ENCODE measurements around the gene ADGRV1.
"Not testable (repeated sequence)": the region's sequence is repeated elsewhere in the genome, so short reads cannot be mapped to it uniquely, and the experiment has no call there.

ADGRV1 gene

GRCh38 chr5:91038180-91038808 lies 479.7 kb downstream of the ADGRV1 start:
- peaks cover 19% of the 10 kb centered on the region for H3K4me1 ChIP-seq (ENCODE audit: control insufficient read depth, insufficient read depth, low read length)
- H3K36me3 ChIP-seq (ENCODE audit: control insufficient read depth, insufficient read depth, low read length), result no peaks in the 10 kb centered on the region
- H3K9me3 ChIP-seq (ENCODE audit: control insufficient read depth, insufficient read depth, low read length), result no peaks in the 10 kb centered on the region
- H3K9ac ChIP-seq (ENCODE audit: low read depth, low read length), result peak overlapping the region; percentile 68
- H3K4me3 ChIP-seq (ENCODE audit: low read depth, low read length), result no peak overlapping the region
- H3K27me3 ChIP-seq (ENCODE audit: control insufficient read depth, insufficient read depth, low read length), result no peaks in the 10 kb centered on the region

GRCh38 chr5:91041132-91041531 lies 482.5 kb downstream of the ADGRV1 start:
- not testable (repeated sequence) for H3K4me3 ChIP-seq (ENCODE audit: low read depth, low read length); H3K9me3 ChIP-seq (ENCODE audit: control insufficient read depth, insufficient read depth, low read length); H3K9ac ChIP-seq (ENCODE audit: low read depth, low read length); H3K36me3 ChIP-seq (ENCODE audit: control insufficient read depth, insufficient read depth, low read length); H3K27me3 ChIP-seq (ENCODE audit: control insufficient read depth, insufficient read depth, low read length)
- H3K4me1 ChIP-seq (ENCODE audit: control insufficient read depth, insufficient read depth, low read length), result peaks cover 19% of the 10 kb centered on the region

GRCh38 chr5:91042247-91042935 lies 483.8 kb downstream of the ADGRV1 start:
- no peaks in the 10 kb centered on the region for H3K36me3 ChIP-seq (ENCODE audit: control insufficient read depth, insufficient read depth, low read length)
- H3K9me3 ChIP-seq (ENCODE audit: control insufficient read depth, insufficient read depth, low read length), result no peaks in the 10 kb centered on the region

GRCh38 chr5:91042936-91043255 lies 484.3 kb downstream of the ADGRV1 start:
- H3K4me3 ChIP-seq (ENCODE audit: low read depth, low read length), result no peak overlapping the region
- H3K9ac ChIP-seq (ENCODE audit: low read depth, low read length), result no peak overlapping the region
- H3K36me3 ChIP-seq (ENCODE audit: control insufficient read depth, insufficient read depth, low read length), result no peaks in the 10 kb centered on the region
- no peaks in the 10 kb centered on the region for H3K27me3 ChIP-seq (ENCODE audit: control insufficient read depth, insufficient read depth, low read length)
- H3K9me3 ChIP-seq (ENCODE audit: control insufficient read depth, insufficient read depth, low read length), result no peaks in the 10 kb centered on the region
- H3K4me1 ChIP-seq (ENCODE audit: control insufficient read depth, insufficient read depth, low read length), result peaks cover 15% of the 10 kb centered on the region

More at GRCh38 chr5:91042247-91042935, 483.8 kb downstream of the ADGRV1 start:
- Histone ChIP-seq H3K27me3 (ENCODE audit: control insufficient read depth, insufficient read depth, low read length) (no peaks in the 10 kb centered on the region), H3K4me3 (ENCODE audit: low read depth, low read length) (no peak overlapping the region), H3K4me1 (ENCODE audit: control insufficient read depth, insufficient read depth, low read length) (peaks cover 19% of the 10 kb centered on the region), H3K9ac (ENCODE audit: low read depth, low read length) (no peak overlapping the region)

GRCh38 chr5:91048073-91048472 lies 489.5 kb downstream of the ADGRV1 start:
- H3K27me3 ChIP-seq (ENCODE audit: control insufficient read depth, insufficient read depth, low read length), result no peaks in the 10 kb centered on the region

GRCh38 chr5:91049112-91049511 lies 490.5 kb downstream of the ADGRV1 start:
- H3K4me3 ChIP-seq (ENCODE audit: low read depth, low read length), result no peak overlapping the region
- no peaks in the 10 kb centered on the region for H3K9me3 ChIP-seq (ENCODE audit: control insufficient read depth, insufficient read depth, low read length)
- H3K9ac ChIP-seq (ENCODE audit: low read depth, low read length), result no peak overlapping the region

More at GRCh38 chr5:91048073-91048472, 489.5 kb downstream of the ADGRV1 start:
- H3K9ac ChIP-seq (ENCODE audit: low read depth, low read length), result no peak overlapping the region
- no peaks in the 10 kb centered on the region for H3K36me3 ChIP-seq (ENCODE audit: control insufficient read depth, insufficient read depth, low read length)
- no peaks in the 10 kb centered on the region for H3K9me3 ChIP-seq (ENCODE audit: control insufficient read depth, insufficient read depth, low read length)
- H3K4me3 ChIP-seq (ENCODE audit: low read depth, low read length), result no peak overlapping the region
- H3K4me1 ChIP-seq (ENCODE audit: control insufficient read depth, insufficient read depth, low read length), result peaks cover 3% of the 10 kb centered on the region

GRCh38 chr5:91049800-91050199 lies 491.2 kb downstream of the ADGRV1 start:
- Histone ChIP-seq H3K4me3 (ENCODE audit: low read depth, low read length) (no peak overlapping the region), H3K36me3 (ENCODE audit: control insufficient read depth, insufficient read depth, low read length) (no peaks in the 10 kb centered on the region), H3K4me1 (ENCODE audit: control insufficient read depth, insufficient read depth, low read length) (peaks cover 3% of the 10 kb centered on the region), H3K27me3 (ENCODE audit: control insufficient read depth, insufficient read depth, low read length) (no peaks in the 10 kb centered on the region), H3K9me3 (ENCODE audit: control insufficient read depth, insufficient read depth, low read length) (no peaks in the 10 kb centered on the region), H3K9ac (ENCODE audit: low read depth, low read length) (no peak overlapping the region)

More at GRCh38 chr5:91049112-91049511, 490.5 kb downstream of the ADGRV1 start:
- no peaks in the 10 kb centered on the region for H3K36me3 ChIP-seq (ENCODE audit: control insufficient read depth, insufficient read depth, low read length)
- H3K4me1 ChIP-seq (ENCODE audit: control insufficient read depth, insufficient read depth, low read length), result peaks cover 3% of the 10 kb centered on the region
- H3K27me3 ChIP-seq (ENCODE audit: control insufficient read depth, insufficient read depth, low read length), result no peaks in the 10 kb centered on the region

- H3K36me3 ChIP-seq (ENCODE audit: control insufficient read depth, insufficient read depth, low read length); H3K4me3 ChIP-seq (ENCODE audit: low read depth, low read length); H3K4me1 ChIP-seq (ENCODE audit: control insufficient read depth, insufficient read depth, low read length); H3K27me3 ChIP-seq (ENCODE audit: control insufficient read depth, insufficient read depth, low read length); H3K9ac ChIP-seq (ENCODE audit: low read depth, low read length); H3K9me3 ChIP-seq (ENCODE audit: control insufficient read depth, insufficient read depth, low read length): not testable (repeated sequence)
These were observed 493.8 kb downstream of the ADGRV1 start for GRCh38 chr5:91052411-91052810.

GRCh38 chr5:91052977-91053740 lies 494.6 kb downstream of the ADGRV1 start:
- Histone ChIP-seq H3K36me3 (ENCODE audit: control insufficient read depth, insufficient read depth, low read length) (no peaks in the 10 kb centered on the region), H3K9ac (ENCODE audit: low read depth, low read length) (no peak overlapping the region), H3K27me3 (ENCODE audit: control insufficient read depth, insufficient read depth, low read length) (no peaks in the 10 kb centered on the region), H3K4me1 (ENCODE audit: control insufficient read depth, insufficient read depth, low read length) (peaks cover 3% of the 10 kb centered on the region), H3K4me3 (ENCODE audit: low read depth, low read length) (no peak overlapping the region), H3K9me3 (ENCODE audit: control insufficient read depth, insufficient read depth, low read length) (no peaks in the 10 kb centered on the region)

- Histone ChIP-seq H3K36me3 (ENCODE audit: control insufficient read depth, insufficient read depth, low read length) (no peaks in the 10 kb centered on the region), H3K4me3 (ENCODE audit: low read depth, low read length) (no peak overlapping the region), H3K9ac (ENCODE audit: low read depth, low read length) (no peak overlapping the region), H3K9me3 (ENCODE audit: control insufficient read depth, insufficient read depth, low read length) (no peaks in the 10 kb centered on the region), H3K27me3 (ENCODE audit: control insufficient read depth, insufficient read depth, low read length) (no peaks in the 10 kb centered on the region), H3K4me1 (ENCODE audit: control insufficient read depth, insufficient read depth, low read length) (peaks cover under 1% of the 10 kb centered on the region)
These were observed 495.1 kb downstream of the ADGRV1 start for GRCh38 chr5:91053741-91054025.

GRCh38 chr5:91058155-91058554 lies 499.6 kb downstream of the ADGRV1 start:
- Histone ChIP-seq H3K9me3 (ENCODE audit: control insufficient read depth, insufficient read depth, low read length) (no peaks in the 10 kb centered on the region), H3K9ac (ENCODE audit: low read depth, low read length) (no peak overlapping the region), H3K4me1 (ENCODE audit: control insufficient read depth, insufficient read depth, low read length) (no peaks in the 10 kb centered on the region)

GRCh38 chr5:91058575-91058974 lies 500.0 kb downstream of the ADGRV1 start:
- Histone ChIP-seq H3K27me3 (ENCODE audit: control insufficient read depth, insufficient read depth, low read length) (no peaks in the 10 kb centered on the region), H3K4me1 (ENCODE audit: control insufficient read depth, insufficient read depth, low read length) (no peaks in the 10 kb centered on the region), H3K9me3 (ENCODE audit: control insufficient read depth, insufficient read depth, low read length) (no peaks in the 10 kb centered on the region), H3K9ac (ENCODE audit: low read depth, low read length) (no peak overlapping the region), H3K4me3 (ENCODE audit: low read depth, low read length) (no peak overlapping the region), H3K36me3 (ENCODE audit: control insufficient read depth, insufficient read depth, low read length) (no peaks in the 10 kb centered on the region)

More at GRCh38 chr5:91058155-91058554, 499.6 kb downstream of the ADGRV1 start:
- H3K36me3 ChIP-seq (ENCODE audit: control insufficient read depth, insufficient read depth, low read length), result no peaks in the 10 kb centered on the region
- no peak overlapping the region for H3K4me3 ChIP-seq (ENCODE audit: low read depth, low read length)
- H3K27me3 ChIP-seq (ENCODE audit: control insufficient read depth, insufficient read depth, low read length), result no peaks in the 10 kb centered on the region

Measured in iPS-15b (cell line).